Endodermal cell (in vitro differentiated cells): Measurements from ENCODE around the gene INPP4B. TPM values are rescaled to one million over a fixed set of nuclear protein-coding genes. Genes with fewer than 3 reads are reported as not detected.

ENCODE experiments used
- DNase-seq: peaks from one replicate; pipeline ENCODE4 v3.0.0-alpha.2; 2017
- H3K27ac ChIP-seq: 2 replicates; pipeline ENCODE4 v1.5.1; 2013; ENCODE audit warnings: mild to moderate bottlenecking, low read depth, low read length, moderate library complexity
- H3K27me3 ChIP-seq: 2 replicates; pipeline ENCODE4 v1.6.1; 2013; ENCODE audit warnings: mild to moderate bottlenecking, low read length, moderate library complexity; ENCODE audit not compliant: insufficient read depth, control insufficient read depth, poor library complexity, severe bottlenecking
- H3K36me3 ChIP-seq: 2 replicates; pipeline ENCODE4 v1.7.0; 2013; ENCODE audit warnings: mild to moderate bottlenecking, low read length, moderate library complexity; ENCODE audit not compliant: control insufficient read depth, insufficient read depth
- H3K4me1 ChIP-seq: one replicate; pipeline ENCODE4 v1.7.0; 2013; ENCODE audit warnings: low read length; ENCODE audit not compliant: control insufficient read depth, insufficient read depth
- H3K4me3 ChIP-seq: 2 replicates; pipeline ENCODE4 v1.5.1; 2013; ENCODE audit warnings: mild to moderate bottlenecking, low read length, moderate library complexity
- H3K9ac ChIP-seq: 2 replicates; pipeline ENCODE4 v1.6.1; 2013; ENCODE audit warnings: mild to moderate bottlenecking, low read length, moderate library complexity; ENCODE audit not compliant: poor library complexity, severe bottlenecking; ENCODE audit errors: extremely low read depth
- H3K9me3 ChIP-seq: 2 replicates; pipeline ENCODE4 v1.6.1; 2013; ENCODE audit warnings: mild to moderate bottlenecking, low read length, moderate library complexity; ENCODE audit not compliant: control insufficient read depth
- H3K27ac Mint-ChIP-seq: 2 replicates; pipeline ENCODE4 v1.8.0; 2020; ENCODE audit warnings: mixed read lengths
- H3K27me3 Mint-ChIP-seq: 2 replicates; pipeline ENCODE4 v1.8.0; 2021; ENCODE audit warnings: mild to moderate bottlenecking, mixed read lengths; ENCODE audit not compliant: insufficient read depth
- H3K36me3 Mint-ChIP-seq: 2 replicates; pipeline ENCODE4 v1.8.0; 2020; ENCODE audit warnings: low read depth, mixed read lengths
- H3K4me1 Mint-ChIP-seq: 2 replicates; pipeline ENCODE4 v1.8.0; 2020; ENCODE audit warnings: mixed read lengths
- H3K4me3 Mint-ChIP-seq: 2 replicates; pipeline ENCODE4 v1.8.0; 2020; ENCODE audit warnings: mild to moderate bottlenecking, moderate library complexity, mixed read lengths
- H3K9me3 Mint-ChIP-seq: 2 replicates; pipeline ENCODE4 v1.8.0; 2020; ENCODE audit warnings: mild to moderate bottlenecking, mixed read lengths
- CTCF ChIP-seq: fragments of 200-600 bp; sonication (generic); conservative IDR thresholded peaks from 2 replicates; pipeline ENCODE4 v1.5.0; 2021; ENCODE audit warnings: antibody characterized with exemption, mild to moderate bottlenecking
- WGBS, 2 experiments: methylation state at CpG; one replicate each; pipeline versions ENCODE4 v1.1.5 to v1.1.7; 2013; ENCODE audit warnings: missing lambda C conversion rate in 2 of 2, mixed read lengths in 1 of 2; ENCODE audit not compliant: insufficient coverage in 1 of 2, insufficient read length in 1 of 2; 5-methylcytosine and 5-hydroxymethylcytosine counted together
- total RNA-seq, 2 donors: library from RNA; stranded (reverse); fragmentation: NEBNext Ultra II Directional in 1 of 2; extraction: Animal tissue kit (Norgen Biotek cat#: 25700) in 1 of 2; gene quantifications; 2 replicates in 1 of 2; 3 replicates in 1 of 2; pipeline ENCODE4 v1.2.1, GENCODE V29; 2021

Gene INPP4B
- total RNA-seq, 2 donors from 2014 or later = 0.64 to 0.66 TPM

- H3K36me3 Mint-ChIP-seq = no peaks in the 10 kb centered on the region
- H3K4me1 Mint-ChIP-seq = peaks cover 15% of the 10 kb centered on the region
- Histone ChIP-seq H3K4me1 (no peaks in the 10 kb centered on the region), H3K36me3 (no peaks in the 10 kb centered on the region), H3K27ac (no peak overlapping the region), H3K9ac (no peak overlapping the region), H3K27me3 (no peaks in the 10 kb centered on the region), H3K4me3 (no peak overlapping the region), H3K9me3 (no peaks in the 10 kb centered on the region)
- H3K9me3 Mint-ChIP-seq = no peaks in the 10 kb centered on the region
- DNase-seq = no peak
- no peak for TF ChIP-seq CTCF
- no peak overlapping the region for H3K27ac Mint-ChIP-seq
- 94 to 97% methylated on average over 3 of the region's 3 CpGs for WGBS, 2 experiments
- no peak overlapping the region for H3K4me3 Mint-ChIP-seq
- peaks cover 4% of the 10 kb centered on the region for H3K27me3 Mint-ChIP-seq
These were observed 399.1 kb downstream of the INPP4B start for GRCh38 chr4:142447009-142447408.

DNA sequence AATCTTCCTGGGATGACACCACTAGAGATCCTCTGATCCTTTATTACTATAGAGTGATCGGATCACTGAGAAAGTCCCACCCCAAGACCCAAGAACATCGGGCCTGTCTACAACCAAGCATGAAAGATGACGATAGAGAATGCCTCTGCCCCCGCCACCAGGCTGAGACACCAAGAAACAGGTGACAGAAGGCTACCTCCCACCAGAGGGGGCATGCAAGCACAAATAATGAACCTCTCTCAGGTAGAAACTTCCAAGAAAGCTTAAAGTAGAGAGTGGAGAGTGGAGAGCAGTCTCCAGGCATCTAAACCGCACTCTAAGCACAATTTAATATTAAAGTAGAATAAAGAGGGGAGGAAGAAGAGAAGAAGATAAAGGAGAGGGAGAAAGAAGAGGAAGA, 402.6 kb downstream of the INPP4B start:
- TF ChIP-seq CTCF = peak; percentile 68
- Histone ChIP-seq H3K9me3 (peaks cover 3% of the 10 kb centered on the region), H3K4me3 (no peak overlapping the region), H3K27ac (no peak overlapping the region), H3K4me1 (no peaks in the 10 kb centered on the region), H3K36me3 (no peaks in the 10 kb centered on the region), H3K27me3 (no peaks in the 10 kb centered on the region), H3K9ac (no peak overlapping the region)
- peak; percentile 77 for DNase-seq
- Mint-ChIP-seq H3K9me3 (peaks cover 4% of the 10 kb centered on the region), H3K27me3 (no peaks in the 10 kb centered on the region), H3K27ac (no peak overlapping the region), H3K4me1 (peaks cover 14% of the 10 kb centered on the region), H3K36me3 (no peaks in the 10 kb centered on the region), H3K4me3 (no peak overlapping the region)
- WGBS, 2 experiments = 92% methylated on average over 5 of the region's 5 CpGs; no CpG with 5 or more reads in 1 of the 2 experiments

- H3K36me3 Mint-ChIP-seq = peaks cover 3% of the 10 kb centered on the region
These were observed 406.0 kb downstream of the INPP4B start for GRCh38 chr4:142440093-142440492.

More at GRCh38 chr4:142440093-142440492, 406.0 kb downstream of the INPP4B start:
- Histone ChIP-seq H3K27ac (no peak overlapping the region), H3K9me3 (peaks cover 12% of the 10 kb centered on the region), H3K4me1 (peaks cover 6% of the 10 kb centered on the region), H3K4me3 (no peak overlapping the region), H3K9ac (no peak overlapping the region), H3K27me3 (no peaks in the 10 kb centered on the region), H3K36me3 (no peaks in the 10 kb centered on the region)
- WGBS, 2 experiments = 89 to 96% methylated on average over 2 of the region's 2 CpGs
- peaks cover 23% of the 10 kb centered on the region for H3K9me3 Mint-ChIP-seq
- TF ChIP-seq CTCF = no peak
- H3K4me1 Mint-ChIP-seq = peaks cover 15% of the 10 kb centered on the region
- no peaks in the 10 kb centered on the region for H3K27me3 Mint-ChIP-seq
- DNase-seq = no peak
- no peak overlapping the region for H3K27ac Mint-ChIP-seq
- H3K4me3 Mint-ChIP-seq = no peak overlapping the region
